ENCODE measurements around the gene TNFRSF4. TPM values are rescaled to one million over a fixed set of nuclear protein-coding genes. Genes with fewer than 3 reads are reported as not detected.
A peak's percentile ranks its signal among the peaks of the same experiment; 100 is the strongest.

TNFRSF4 gene
- total RNA-seq, 1 donor from 2014 or later, result 0.19 TPM

- Mint-ChIP-seq H3K9me3 (ENCODE audit: unreplicated experiment) (peaks cover 3% of the 10 kb centered on the region), H3K27ac (ENCODE audit: unreplicated experiment) (peak overlapping the region; percentile 18), H3K27me3 (ENCODE audit: unreplicated experiment) (no peaks in the 10 kb centered on the region), H3K4me1 (ENCODE audit: unreplicated experiment) (peaks cover 5% of the 10 kb centered on the region), H3K4me3 (ENCODE audit: unreplicated experiment) (peak overlapping the region; percentile 35), H3K36me3 (ENCODE audit: unreplicated experiment) (no peaks in the 10 kb centered on the region)
- TF ChIP-seq CTCF (IDR thresholded peaks at IDR 0.05), result no peak
- no peak for DNase-seq (ENCODE audit: extremely low spot score, unreplicated experiment)
Observed at GRCh38 chr1:1199961-1200875, 13.7 kb downstream of the TNFRSF4 start.

GRCh38 chr1:1199141-1199960 is 14.6 kb downstream of the TNFRSF4 start:
- Mint-ChIP-seq H3K4me3 (ENCODE audit: unreplicated experiment) (no peak overlapping the region), H3K4me1 (ENCODE audit: unreplicated experiment) (peaks cover 5% of the 10 kb centered on the region), H3K9me3 (ENCODE audit: unreplicated experiment) (peaks cover 11% of the 10 kb centered on the region), H3K36me3 (ENCODE audit: unreplicated experiment) (no peaks in the 10 kb centered on the region), H3K27ac (ENCODE audit: unreplicated experiment) (no peak overlapping the region), H3K27me3 (ENCODE audit: unreplicated experiment) (no peaks in the 10 kb centered on the region)
- no peak for DNase-seq (ENCODE audit: extremely low spot score, unreplicated experiment)
- no peak for TF ChIP-seq CTCF (IDR thresholded peaks at IDR 0.05)

DNA sequence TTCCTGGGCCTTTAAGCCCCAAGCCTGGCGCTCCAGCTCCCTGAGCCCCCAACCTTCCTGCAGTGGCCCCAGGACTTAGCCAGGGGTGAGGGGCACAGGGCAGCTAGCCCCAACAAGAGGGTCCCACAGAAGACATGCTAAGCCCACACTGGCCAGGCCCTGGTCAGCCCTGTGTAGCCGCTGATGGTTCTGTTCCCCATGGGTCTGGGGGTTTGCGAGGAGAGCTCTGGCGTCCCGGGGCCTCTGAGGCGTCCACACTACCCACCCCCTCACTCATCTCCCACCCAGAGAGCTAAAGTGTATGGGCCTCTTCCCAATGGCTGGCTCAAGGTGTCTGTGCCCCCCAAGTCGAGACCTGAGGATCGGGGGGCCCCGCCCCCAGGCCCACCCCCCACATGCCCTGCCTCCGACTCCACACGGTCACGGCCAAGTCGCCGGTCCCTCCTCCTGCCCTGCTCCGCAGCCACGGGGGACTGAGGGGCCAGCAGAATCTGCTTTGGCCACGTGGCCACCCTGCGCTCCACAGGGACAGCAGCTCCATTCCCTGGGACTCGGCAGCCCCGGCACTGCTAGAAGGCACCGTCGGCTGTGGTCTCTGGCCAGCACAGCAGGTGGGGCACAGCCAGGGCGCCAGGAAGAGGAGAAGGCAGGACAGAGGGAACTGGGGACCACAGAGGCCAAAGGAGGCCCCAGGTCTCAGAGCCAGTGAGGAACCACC is 15.4 kb downstream of the TNFRSF4 start:
- no peak for DNase-seq (ENCODE audit: extremely low spot score, unreplicated experiment)
- no peaks in the 10 kb centered on the region for H3K36me3 Mint-ChIP-seq (ENCODE audit: unreplicated experiment)
- no peaks in the 10 kb centered on the region for H3K27me3 Mint-ChIP-seq (ENCODE audit: unreplicated experiment)
- no peak overlapping the region for H3K4me3 Mint-ChIP-seq (ENCODE audit: unreplicated experiment)
- H3K27ac Mint-ChIP-seq (ENCODE audit: unreplicated experiment), result no peak overlapping the region
- peaks cover 5% of the 10 kb centered on the region for H3K4me1 Mint-ChIP-seq (ENCODE audit: unreplicated experiment)
- TF ChIP-seq CTCF (IDR thresholded peaks at IDR 0.05), result no peak
- H3K9me3 Mint-ChIP-seq (ENCODE audit: unreplicated experiment), result peaks cover 14% of the 10 kb centered on the region

DNA sequence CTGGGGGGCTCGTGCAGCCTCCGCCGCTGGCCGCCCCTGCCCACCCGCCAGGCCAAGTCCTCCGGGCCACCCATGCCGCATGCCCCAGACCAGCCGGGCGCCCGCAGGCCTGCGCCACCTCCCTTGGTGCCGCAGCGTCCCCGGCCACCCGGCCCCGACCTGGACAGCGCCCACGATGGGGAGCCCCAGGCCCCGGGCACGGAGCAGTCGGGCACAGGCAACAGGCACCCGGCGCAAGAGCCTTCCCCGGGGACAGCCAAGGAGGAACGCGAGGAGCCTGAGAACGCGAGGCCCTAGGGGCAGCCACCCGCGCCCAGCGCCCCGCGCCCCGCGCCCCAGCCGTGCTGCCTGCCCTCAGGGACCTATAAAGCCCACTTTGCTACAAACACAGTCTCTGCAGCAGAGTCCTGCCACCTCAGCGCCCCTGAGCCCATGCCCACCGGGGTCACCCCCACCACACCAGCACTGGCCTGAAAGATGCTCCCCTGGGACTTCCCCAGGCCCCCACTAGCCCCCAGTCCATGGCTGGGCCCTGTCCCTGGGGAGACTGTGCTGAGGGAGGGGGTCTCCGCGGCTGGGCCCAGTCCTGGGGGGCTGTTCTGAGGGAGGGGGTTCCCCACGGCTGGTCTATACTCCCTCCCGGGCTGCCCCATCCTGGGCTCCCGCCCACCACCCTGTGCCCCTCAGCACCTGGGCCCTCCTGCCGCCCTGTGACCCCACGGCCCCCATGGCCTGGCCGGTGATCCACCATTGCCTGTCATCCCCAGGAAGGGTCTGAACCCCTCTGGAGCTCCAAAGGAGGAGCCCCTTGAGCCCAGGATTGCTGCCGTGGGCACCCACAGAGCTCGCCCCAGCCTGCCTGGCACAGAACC is 16.2 kb downstream of the TNFRSF4 start:
- peaks cover 5% of the 10 kb centered on the region for H3K4me1 Mint-ChIP-seq (ENCODE audit: unreplicated experiment)
- no peaks in the 10 kb centered on the region for H3K27me3 Mint-ChIP-seq (ENCODE audit: unreplicated experiment)
- no peak for DNase-seq (ENCODE audit: extremely low spot score, unreplicated experiment)
- peaks cover 14% of the 10 kb centered on the region for H3K9me3 Mint-ChIP-seq (ENCODE audit: unreplicated experiment)
- H3K27ac Mint-ChIP-seq (ENCODE audit: unreplicated experiment), result no peak overlapping the region
- TF ChIP-seq CTCF (IDR thresholded peaks at IDR 0.05), result no peak
- no peak overlapping the region for H3K4me3 Mint-ChIP-seq (ENCODE audit: unreplicated experiment)
- no peaks in the 10 kb centered on the region for H3K36me3 Mint-ChIP-seq (ENCODE audit: unreplicated experiment)

All from osteocyte (in vitro differentiated cells).